ENCODE data around the gene SHLD2. TPM values are rescaled to one million over a fixed set of nuclear protein-coding genes. Genes with fewer than 3 reads are reported as not detected.

SHLD2 gene, protein sequence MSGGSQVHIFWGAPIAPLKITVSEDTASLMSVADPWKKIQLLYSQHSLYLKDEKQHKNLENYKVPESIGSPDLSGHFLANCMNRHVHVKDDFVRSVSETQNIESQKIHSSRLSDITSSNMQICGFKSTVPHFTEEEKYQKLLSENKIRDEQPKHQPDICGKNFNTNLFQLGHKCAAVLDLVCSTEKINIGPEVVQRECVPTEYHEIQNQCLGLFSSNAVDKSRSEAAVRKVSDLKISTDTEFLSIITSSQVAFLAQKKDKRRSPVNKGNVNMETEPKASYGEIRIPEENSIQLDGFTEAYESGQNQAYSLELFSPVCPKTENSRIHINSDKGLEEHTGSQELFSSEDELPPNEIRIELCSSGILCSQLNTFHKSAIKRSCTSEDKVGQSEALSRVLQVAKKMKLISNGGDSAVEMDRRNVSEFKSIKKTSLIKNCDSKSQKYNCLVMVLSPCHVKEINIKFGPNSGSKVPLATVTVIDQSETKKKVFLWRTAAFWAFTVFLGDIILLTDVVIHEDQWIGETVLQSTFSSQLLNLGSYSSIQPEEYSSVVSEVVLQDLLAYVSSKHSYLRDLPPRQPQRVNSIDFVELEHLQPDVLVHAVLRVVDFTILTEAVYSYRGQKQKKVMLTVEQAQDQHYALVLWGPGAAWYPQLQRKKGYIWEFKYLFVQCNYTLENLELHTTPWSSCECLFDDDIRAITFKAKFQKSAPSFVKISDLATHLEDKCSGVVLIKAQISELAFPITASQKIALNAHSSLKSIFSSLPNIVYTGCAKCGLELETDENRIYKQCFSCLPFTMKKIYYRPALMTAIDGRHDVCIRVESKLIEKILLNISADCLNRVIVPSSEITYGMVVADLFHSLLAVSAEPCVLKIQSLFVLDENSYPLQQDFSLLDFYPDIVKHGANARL
- total RNA-seq (2013; cell fraction: nucleolus; rRNA removed): 39.0 and 41.0 TPM in 2 replicates
- total RNA-seq (2014; rRNA removed): 36.8 and 39.5 TPM in 2 replicates
- total RNA-seq (2014; rRNA removed; fragmentation: Illumina TruSeq; extraction: Trizol): 43.1 and 45.3 TPM in 2 replicates
- 30.8 and 31.1 TPM in 2 replicates for total RNA-seq (2021)
- polyA plus RNA-seq (2011; ENCODE audit: low read depth): 7.3 TPM
- polyA plus RNA-seq (2011; rRNA removed): 26.1 and 42.8 TPM in 2 replicates
- 10.5 and 11.4 TPM in 2 replicates for polyA plus RNA-seq (2011; cell fraction: cytosol; rRNA removed)
- 12.9 and 14.8 TPM in 2 replicates for polyA plus RNA-seq (2011; cell fraction: nucleus; rRNA removed)
- polyA plus RNA-seq (2012): 12.5 and 14.5 TPM in 2 replicates
- polyA plus RNA-seq (2014; fragmentation: Illumina TruSeq; extraction: Trizol): 40.3 and 52.6 TPM in 2 replicates
- 10 to 100 TPM; 24.5 to 29.4 TPM for polyA plus RNA-seq (2014; fragmentation: Nextera tagmentation; extraction: Ambion mirVana)
- 26.4 and 29.4 TPM in 2 replicates for polyA plus RNA-seq (2014; rRNA removed)
- polyA plus RNA-seq (2016; fragmentation: Nextera tagmentation; extraction: Ambion mirVana): 10 to 100 TPM; 26.8 to 35.0 TPM
- 17.7 and 23.7 TPM in 2 replicates for polyA minus RNA-seq (2011; rRNA and poly(A)+ RNA removed)
- polyA minus RNA-seq (2011; cell fraction: cytosol; rRNA and poly(A)+ RNA removed): 13.1 and 15.1 TPM in 2 replicates
- 10.9 and 16.2 TPM in 2 replicates for polyA minus RNA-seq (2011; cell fraction: nucleus; rRNA and poly(A)+ RNA removed)
- Bru-seq, nascent RNA: percentile 73 among the genes with signal in this experiment
- percentile 79 among the genes with signal in this experiment for BruChase-seq, experiment 1, labeled RNA remaining after a 6-hour chase
- percentile 79 among the genes with signal in this experiment for BruChase-seq, experiment 2, labeled RNA remaining after a 2-hour chase
- long read RNA-seq, experiment 1, partial matches to known transcripts: 3 of 7 reads
- long read RNA-seq, experiment 1, other reads (novel, unspliced or antisense): 2 of 7 reads
- long read RNA-seq, experiment 2, transcript SHLD2-201 (9 exons, 3,402 nt): major isoform, 6 of 83 reads
- long read RNA-seq, experiment 2, partial matches to known transcripts: 29 of 83 reads
- long read RNA-seq, experiment 2, other reads (novel, unspliced or antisense): 45 of 83 reads

DNA sequence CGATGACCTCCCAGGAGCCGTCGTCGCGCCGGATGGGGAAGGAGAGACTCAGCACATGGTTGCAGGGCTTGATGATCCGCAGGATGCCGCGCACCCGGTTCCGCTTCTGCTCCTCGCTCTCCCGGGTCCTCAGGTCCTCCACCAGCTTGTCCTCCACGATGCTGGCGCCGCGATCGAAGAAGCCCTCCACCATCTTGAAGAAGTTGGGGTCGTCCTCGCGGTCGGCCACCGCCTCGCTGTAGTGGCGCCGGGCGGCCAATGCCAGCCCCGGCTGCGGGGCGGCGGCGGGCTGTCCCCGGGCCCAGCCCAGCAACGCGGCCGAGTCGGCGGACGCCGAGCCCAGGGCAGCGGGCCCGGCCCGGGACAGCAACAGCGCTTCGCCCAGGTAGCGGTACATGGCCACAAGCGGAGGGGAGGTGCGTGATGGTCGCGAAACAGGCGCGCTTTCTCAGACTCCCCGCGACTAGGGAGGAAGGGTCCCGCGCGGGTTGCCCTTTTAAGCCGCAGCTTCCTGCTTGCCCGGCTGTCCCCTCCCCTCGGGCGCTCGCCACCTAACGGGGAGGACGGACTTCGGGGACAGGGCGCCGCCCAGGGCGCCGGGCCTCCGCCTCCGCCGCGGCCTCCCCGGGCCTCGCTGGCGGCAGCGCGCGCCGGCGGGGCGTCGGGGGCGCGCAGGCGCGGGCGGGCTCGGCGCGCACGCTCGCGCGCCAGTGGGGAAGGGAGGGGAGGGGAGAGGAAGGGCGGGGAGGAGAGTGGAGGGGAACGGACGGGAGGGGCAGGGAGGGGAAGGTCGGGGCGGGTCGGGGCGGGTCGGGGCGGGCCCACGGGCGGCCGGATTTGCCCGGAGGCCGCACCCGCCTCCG, at the start of gene SHLD2, which contains the start of gene GLUD1:
Gene SHLD2, plus strand, starts transcription at position 834 of the 863 bp plus-strand sequence. CDS start 56,149 bp downstream, outside the sequence.
Gene GLUD1, minus strand, starts transcription at position 471 of the 863 bp plus-strand sequence. Its CDS starts 74 bp downstream, at position 397.
- BruUV-seq (replicated peaks): no TSS peak
- intact Hi-C loops (cut with micrococcal nuclease; ENCODE audit: unreplicated experiment): loop anchor here (5.0 kb wide), 1 partner anchor 127 kb away; the partner anchor contains the start of gene ADIRF
- ATAC-seq (peak; percentile 67), FAIRE-seq (peak; percentile 52), DNase-seq (ENCODE audit: low read depth, low spot score) (peak; percentile 54)
- H4K20me1 ChIP-seq (ENCODE audit: control insufficient read depth, insufficient read depth): no peaks in the 10 kb centered on the region
- 2% methylated on average over 48 of the region's 111 CpGs for WGBS (ENCODE audit: insufficient coverage, insufficient replicate concordance, low lambda C conversion rate, missing lambda C conversion rate)
- SMC1A ChIA-PET (ENCODE audit: uncharacterized antibody, unreplicated experiment): interaction anchor here (2.5 to 3.9 kb wide), 2 partner anchors 10 to 11 kb away, joined by 21 to 35 read pairs; no protein-coding TSS in a partner anchor
- no peaks in the 10 kb centered on the region; the same call in 1 of the 2 replicates for H3K4me1 ChIP-seq (ENCODE audit: control insufficient read depth, insufficient read depth, low read length)
- peak within 1 kb of the TSS; percentile 90 for H3K9ac ChIP-seq (ENCODE audit: control insufficient read depth, insufficient read depth, low read length)
- no peaks in the 10 kb centered on the region for H3K27me3 ChIP-seq (replicated peaks in 1 of 2; ENCODE audit: control insufficient read depth in 2 of 2, insufficient read depth in 2 of 2, low read length in 1 of 2)
- peak within 1 kb of the TSS; percentile 76 for H3K4me2 ChIP-seq (ENCODE audit: control insufficient read depth, insufficient read depth)
- H3K27ac ChIP-seq (ENCODE audit: control insufficient read depth, insufficient read depth): peak within 1 kb of the TSS; percentile 90
- peak within 1 kb of the TSS; percentile 88 for H3K4me3 ChIP-seq
- H2AFZ ChIP-seq (ENCODE audit: control insufficient read depth, low read depth, low read length): peak within 1 kb of the TSS; percentile 81
- peaks cover 67% of the 10 kb centered on the region for H3K79me2 ChIP-seq (ENCODE audit: control insufficient read depth, insufficient read depth, low read length)
- RAD21 ChIA-PET (ENCODE audit: unreplicated experiment): interaction anchor here (0.6 to 1.5 kb wide), 3 partner anchors 10 to 1793 kb away, joined by 3 to 8 read pairs (median 3); no protein-coding TSS in a partner anchor
- POLR2A ChIA-PET: interaction anchor here (0.5 to 2.5 kb wide), 2 partner anchors 48 to 124 kb away, joined by 3 to 9 read pairs; no protein-coding TSS in a partner anchor
- H3K36me3 ChIP-seq (ENCODE audit: control insufficient read depth in 2 of 2, insufficient read depth in 2 of 2, low read length in 1 of 2): no peaks in the 10 kb centered on the region; a peak in 2 of 4 replicates
- in situ Hi-C loops (cut with MboI): no loop called here
- no peaks in the 10 kb centered on the region; the same call in 2 of the 3 replicates for H3K9me3 ChIP-seq (replicated peaks; ENCODE audit: control insufficient read depth, insufficient read depth, low read length)
- CTCF ChIA-PET: no interaction called here
- TF ChIP-seq SRF (IDR thresholded peaks at IDR 0.05; ENCODE audit: low read depth in 2 of 2, low read length in 2 of 2): peak; percentile 78 to 84
- TF ChIP-seq NR2C2 (IDR thresholded peaks at IDR 0.05; ENCODE audit: borderline replicate concordance, control insufficient read depth, insufficient read length, low read depth): no peak
- TF ChIP-seq GATAD2B (conservative IDR thresholded peaks at IDR 0.05; ENCODE audit: low read depth): peak; percentile 75
- TF ChIP-seq IKZF1 (conservative IDR thresholded peaks at IDR 0.05): peak; percentile 60
- no peak for TF ChIP-seq CBX5 (IDR thresholded peaks at IDR 0.05; ENCODE audit: low read depth)
- TF ChIP-seq, protein P1, sequence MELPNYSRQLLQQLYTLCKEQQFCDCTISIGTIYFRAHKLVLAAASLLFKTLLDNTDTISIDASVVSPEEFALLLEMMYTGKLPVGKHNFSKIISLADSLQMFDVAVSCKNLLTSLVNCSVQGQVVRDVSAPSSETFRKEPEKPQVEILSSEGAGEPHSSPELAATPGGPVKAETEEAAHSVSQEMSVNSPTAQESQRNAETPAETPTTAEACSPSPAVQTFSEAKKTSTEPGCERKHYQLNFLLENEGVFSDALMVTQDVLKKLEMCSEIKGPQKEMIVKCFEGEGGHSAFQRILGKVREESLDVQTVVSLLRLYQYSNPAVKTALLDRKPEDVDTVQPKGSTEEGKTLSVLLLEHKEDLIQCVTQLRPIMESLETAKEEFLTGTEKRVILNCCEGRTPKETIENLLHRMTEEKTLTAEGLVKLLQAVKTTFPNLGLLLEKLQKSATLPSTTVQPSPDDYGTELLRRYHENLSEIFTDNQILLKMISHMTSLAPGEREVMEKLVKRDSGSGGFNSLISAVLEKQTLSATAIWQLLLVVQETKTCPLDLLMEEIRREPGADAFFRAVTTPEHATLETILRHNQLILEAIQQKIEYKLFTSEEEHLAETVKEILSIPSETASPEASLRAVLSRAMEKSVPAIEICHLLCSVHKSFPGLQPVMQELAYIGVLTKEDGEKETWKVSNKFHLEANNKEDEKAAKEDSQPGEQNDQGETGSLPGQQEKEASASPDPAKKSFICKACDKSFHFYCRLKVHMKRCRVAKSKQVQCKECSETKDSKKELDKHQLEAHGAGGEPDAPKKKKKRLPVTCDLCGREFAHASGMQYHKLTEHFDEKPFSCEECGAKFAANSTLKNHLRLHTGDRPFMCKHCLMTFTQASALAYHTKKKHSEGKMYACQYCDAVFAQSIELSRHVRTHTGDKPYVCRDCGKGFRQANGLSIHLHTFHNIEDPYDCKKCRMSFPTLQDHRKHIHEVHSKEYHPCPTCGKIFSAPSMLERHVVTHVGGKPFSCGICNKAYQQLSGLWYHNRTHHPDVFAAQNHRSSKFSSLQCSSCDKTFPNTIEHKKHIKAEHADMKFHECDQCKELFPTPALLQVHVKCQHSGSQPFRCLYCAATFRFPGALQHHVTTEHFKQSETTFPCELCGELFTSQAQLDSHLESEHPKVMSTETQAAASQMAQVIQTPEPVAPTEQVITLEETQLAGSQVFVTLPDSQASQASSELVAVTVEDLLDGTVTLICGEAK (IDR thresholded peaks at IDR 0.05; ENCODE audit: borderline replicate concordance): no peak
- peak; percentile 73 for TF ChIP-seq DPF2 (IDR thresholded peaks at IDR 0.05)
- 0 out of 2 replicates have a peak, but pooled peaks have one; percentile 2 for TF ChIP-seq RELB (IDR thresholded peaks at IDR 0.05; ENCODE audit: low read depth)

Data from GM12878 (cell line).